Thyroid gland (tissue), 4 donors: ENCODE results near the gene ADAD2. TPM values are rescaled to one million over a fixed set of nuclear protein-coding genes. Genes with fewer than 3 reads are reported as not detected.

Source experiments
- DNase-seq, 2 donors: peaks; one replicate each; pipeline ENCODE4 v3.0.0-alpha.2; 2019
- H3K27ac ChIP-seq, 3 donors: fragments of 200-600 bp; sonication (generic); 1 replicate in 2 of 3; 2 replicates in 1 of 3; pipeline ENCODE4 v1.5.1; 2016 to 2019; ENCODE audit warnings: mild to moderate bottlenecking in 1 of 3, moderate library complexity in 1 of 3
- H3K27me3 ChIP-seq: fragments of 200-600 bp; sonication (generic); one replicate; pipeline ENCODE4 v1.5.1; 2019
- H3K36me3 ChIP-seq, 2 donors: fragments of 200-600 bp; sonication (generic); one replicate each; pipeline ENCODE4 v1.5.1; 2016 to 2019
- H3K4me1 ChIP-seq, 2 donors: fragments of 200-600 bp; sonication (generic); one replicate each; pipeline ENCODE4 v1.5.1; 2017 to 2019
- H3K4me3 ChIP-seq, 3 donors: fragments of 200-600 bp; sonication (generic); replicated peaks in 1 of 3; 1 replicate in 2 of 3; 2 replicates in 1 of 3; pipeline ENCODE4 v1.5.1; 2016; ENCODE audit warnings: mild to moderate bottlenecking in 1 of 3
- H3K9me3 ChIP-seq: fragments of 200-600 bp; sonication (generic); one replicate; pipeline ENCODE4 v1.5.1; 2017
- POLR2A ChIP-seq, 2 donors: fragments of 450-650 bp; IDR thresholded peaks; one replicate each; pipeline ENCODE4 v1.6.1; 2017; ENCODE audit warnings: antibody characterized with exemption in 2 of 2, mild to moderate bottlenecking in 2 of 2, moderate library complexity in 1 of 2
- WGBS, 2 donors: methylation state at CpG; one replicate each; pipeline ENCODE4 v1.1.5; 2017; 5-methylcytosine and 5-hydroxymethylcytosine counted together
- intact Hi-C: fragments of 100-400 bp; cut with DNase I; formaldehyde crosslinking; loops from one replicate; pipeline ENCODE4 v1.15.1; 2023
- total RNA-seq, 4 donors: library from RNA; depleted of rRNA; stranded (reverse); fragments of >200 nt; gene quantifications; one replicate each; pipeline ENCODE4 v1.2.3, GENCODE V29; 2016
- TF ChIP-seq, protein P1 (sequence below), 6 experiments: fragments of 200-600 bp in 3 of 6; fragments of 450-650 bp in 3 of 6; sonication (generic) in 3 of 6; IDR thresholded peaks; one replicate each; pipeline ENCODE4 v1.5.1; 2016 to 2019; ENCODE audit warnings: antibody characterized with exemption in 6 of 6, mild to moderate bottlenecking in 2 of 6, inconsistent platforms in 1 of 6, moderate library complexity in 1 of 6

Gene ADAD2
- total RNA-seq, 4 donors from 2014 or later, result 0.24 to 0.78 (median 0.54) TPM

DNA sequence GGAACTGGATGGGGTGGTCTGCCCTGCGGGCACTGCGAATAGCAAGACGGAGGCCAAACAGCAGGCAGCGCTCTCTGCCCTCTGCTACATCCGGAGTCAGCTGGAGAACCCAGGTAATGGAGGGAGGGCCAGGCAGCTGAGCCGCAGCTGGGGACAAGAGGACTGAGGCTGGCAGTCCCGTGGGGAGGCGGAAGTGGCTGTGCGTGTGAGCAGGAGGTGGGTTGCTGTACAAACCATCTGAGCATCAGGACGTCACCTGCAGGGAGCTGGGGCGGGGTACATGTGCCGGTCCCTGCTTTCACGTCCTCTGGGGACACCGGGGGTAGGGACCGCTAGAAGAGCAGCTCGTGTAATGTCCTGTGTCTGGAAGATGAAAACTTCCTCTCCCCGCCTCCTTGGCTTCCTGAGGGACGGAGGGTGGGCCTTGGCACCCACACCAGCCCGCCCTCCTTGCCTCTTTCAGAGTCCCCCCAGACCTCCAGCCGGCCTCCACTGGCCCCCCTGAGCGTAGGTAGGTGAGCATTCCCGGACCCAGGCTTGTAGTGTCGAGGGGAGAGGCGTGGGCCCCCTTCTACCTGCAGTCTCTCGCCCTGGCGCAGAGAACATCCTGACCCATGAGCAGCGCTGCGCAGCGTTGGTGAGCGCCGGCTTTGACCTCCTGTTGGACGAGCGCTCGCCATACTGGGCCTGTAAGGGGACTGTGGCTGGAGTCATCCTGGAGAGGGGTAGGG, 3.7 kb downstream of the ADAD2 start:
- no peaks in the 10 kb centered on the region for H3K27me3 ChIP-seq
- 71 to 77% methylated on average over 27 to 30 of the region's 34 CpGs for WGBS, 2 donors

DNA sequence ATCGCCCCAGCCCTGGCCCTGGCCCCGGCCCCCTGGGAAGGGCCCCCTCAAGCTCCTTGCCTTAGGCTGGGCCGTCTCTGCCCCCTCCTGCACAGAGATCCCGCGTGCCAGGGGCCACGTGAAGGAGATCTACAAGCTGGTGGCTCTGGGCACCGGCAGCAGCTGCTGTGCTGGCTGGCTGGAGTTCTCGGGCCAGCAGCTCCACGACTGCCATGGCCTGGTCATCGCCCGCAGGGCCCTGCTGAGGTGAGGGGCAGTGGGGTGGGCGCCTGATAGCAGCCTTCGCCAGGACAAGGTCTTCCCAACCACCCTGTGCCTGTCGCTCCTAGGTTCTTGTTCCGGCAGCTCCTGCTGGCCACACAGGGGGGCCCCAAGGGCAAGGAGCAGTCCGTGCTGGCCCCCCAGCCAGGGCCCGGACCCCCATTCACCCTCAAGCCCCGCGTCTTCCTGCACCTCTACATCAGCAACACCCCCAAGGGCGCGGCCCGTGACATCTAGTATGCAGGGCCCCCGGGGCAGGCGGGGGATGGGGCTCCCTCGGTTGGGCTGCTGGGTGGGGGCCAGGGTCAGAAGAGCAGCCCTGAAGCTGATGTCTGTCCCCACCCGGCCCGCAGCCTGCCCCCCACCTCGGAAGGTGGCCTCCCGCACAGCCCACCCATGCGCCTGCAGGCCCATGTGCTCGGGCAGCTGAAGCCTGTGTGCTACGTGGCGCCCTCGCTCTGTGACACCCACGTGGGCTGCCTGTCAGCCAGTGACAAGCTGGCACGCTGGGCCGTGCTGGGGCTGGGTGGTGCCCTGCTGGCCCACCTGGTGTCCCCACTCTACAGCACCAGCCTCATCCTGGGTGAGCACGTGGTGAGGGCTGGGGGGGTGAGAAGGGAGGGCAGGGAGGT, 4.5 kb downstream of the ADAD2 start:
- H3K27ac ChIP-seq, result no peak overlapping the region
- TF ChIP-seq, protein P1, sequence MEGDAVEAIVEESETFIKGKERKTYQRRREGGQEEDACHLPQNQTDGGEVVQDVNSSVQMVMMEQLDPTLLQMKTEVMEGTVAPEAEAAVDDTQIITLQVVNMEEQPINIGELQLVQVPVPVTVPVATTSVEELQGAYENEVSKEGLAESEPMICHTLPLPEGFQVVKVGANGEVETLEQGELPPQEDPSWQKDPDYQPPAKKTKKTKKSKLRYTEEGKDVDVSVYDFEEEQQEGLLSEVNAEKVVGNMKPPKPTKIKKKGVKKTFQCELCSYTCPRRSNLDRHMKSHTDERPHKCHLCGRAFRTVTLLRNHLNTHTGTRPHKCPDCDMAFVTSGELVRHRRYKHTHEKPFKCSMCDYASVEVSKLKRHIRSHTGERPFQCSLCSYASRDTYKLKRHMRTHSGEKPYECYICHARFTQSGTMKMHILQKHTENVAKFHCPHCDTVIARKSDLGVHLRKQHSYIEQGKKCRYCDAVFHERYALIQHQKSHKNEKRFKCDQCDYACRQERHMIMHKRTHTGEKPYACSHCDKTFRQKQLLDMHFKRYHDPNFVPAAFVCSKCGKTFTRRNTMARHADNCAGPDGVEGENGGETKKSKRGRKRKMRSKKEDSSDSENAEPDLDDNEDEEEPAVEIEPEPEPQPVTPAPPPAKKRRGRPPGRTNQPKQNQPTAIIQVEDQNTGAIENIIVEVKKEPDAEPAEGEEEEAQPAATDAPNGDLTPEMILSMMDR (IDR thresholded peaks at IDR 0.05), result no peak
- TF ChIP-seq POLR2A (IDR thresholded peaks at IDR 0.05), result no peak
- H3K4me1 ChIP-seq, result no peaks in the 10 kb centered on the region
- H3K36me3 ChIP-seq, result no peaks in the 10 kb centered on the region
- intact Hi-C loops, result loop anchor here (10.0 kb wide), 1 partner anchor 289 kb away; no protein-coding TSS in a partner anchor
- no peak for DNase-seq
- no peaks in the 10 kb centered on the region for H3K27me3 ChIP-seq
- H3K4me3 ChIP-seq, result no peak overlapping the region
- H3K9me3 ChIP-seq, result no peaks in the 10 kb centered on the region
- WGBS, 2 donors, result 85 to 92% methylated on average over 20 to 25 of the region's 38 CpGs

More for the DNA sequence above, 3.7 kb downstream of the ADAD2 start:
- Histone ChIP-seq H3K9me3 (no peaks in the 10 kb centered on the region), H3K4me1 (no peaks in the 10 kb centered on the region), H3K27ac (no peak overlapping the region), H3K36me3 (no peaks in the 10 kb centered on the region), H3K4me3 (no peak overlapping the region)
- TF ChIP-seq POLR2A (IDR thresholded peaks at IDR 0.05), result no peak
- TF ChIP-seq, protein P1 (IDR thresholded peaks at IDR 0.05), result no peak
- intact Hi-C loops, result loop anchor here (10.0 kb wide), 1 partner anchor 290 kb away; no protein-coding TSS in a partner anchor
- no peak for DNase-seq

DNA sequence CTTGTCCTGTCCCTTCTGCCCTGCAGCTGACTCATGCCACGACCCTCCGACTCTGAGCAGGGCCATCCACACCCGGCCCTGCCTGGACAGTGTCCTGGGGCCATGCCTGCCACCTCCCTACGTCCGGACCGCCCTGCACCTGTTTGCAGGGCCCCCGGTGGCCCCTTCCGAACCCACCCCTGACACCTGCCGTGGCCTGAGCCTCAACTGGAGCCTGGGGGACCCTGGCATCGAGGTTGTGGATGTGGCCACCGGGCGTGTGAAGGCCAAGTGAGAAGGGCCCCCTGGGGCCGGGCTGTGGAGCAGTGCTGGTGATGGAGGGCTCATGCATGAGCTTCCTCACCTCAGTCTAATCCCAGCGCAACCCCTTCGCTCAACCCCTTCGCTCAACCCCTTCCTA, 5.1 kb downstream of the ADAD2 start:
- DNase-seq, result no peak
- 91 to 95% methylated on average over 13 to 14 of the region's 16 CpGs for WGBS, 2 donors
- Histone ChIP-seq H3K4me1 (no peaks in the 10 kb centered on the region), H3K27me3 (no peaks in the 10 kb centered on the region), H3K36me3 (no peaks in the 10 kb centered on the region), H3K9me3 (no peaks in the 10 kb centered on the region), H3K27ac (no peak overlapping the region), H3K4me3 (no peak overlapping the region)
- no peak for TF ChIP-seq POLR2A (IDR thresholded peaks at IDR 0.05)
- TF ChIP-seq, protein P1 (IDR thresholded peaks at IDR 0.05), result no peak
- intact Hi-C loops, result loop anchor here (10.0 kb wide), 1 partner anchor 289 kb away; no protein-coding TSS in a partner anchor

DNA sequence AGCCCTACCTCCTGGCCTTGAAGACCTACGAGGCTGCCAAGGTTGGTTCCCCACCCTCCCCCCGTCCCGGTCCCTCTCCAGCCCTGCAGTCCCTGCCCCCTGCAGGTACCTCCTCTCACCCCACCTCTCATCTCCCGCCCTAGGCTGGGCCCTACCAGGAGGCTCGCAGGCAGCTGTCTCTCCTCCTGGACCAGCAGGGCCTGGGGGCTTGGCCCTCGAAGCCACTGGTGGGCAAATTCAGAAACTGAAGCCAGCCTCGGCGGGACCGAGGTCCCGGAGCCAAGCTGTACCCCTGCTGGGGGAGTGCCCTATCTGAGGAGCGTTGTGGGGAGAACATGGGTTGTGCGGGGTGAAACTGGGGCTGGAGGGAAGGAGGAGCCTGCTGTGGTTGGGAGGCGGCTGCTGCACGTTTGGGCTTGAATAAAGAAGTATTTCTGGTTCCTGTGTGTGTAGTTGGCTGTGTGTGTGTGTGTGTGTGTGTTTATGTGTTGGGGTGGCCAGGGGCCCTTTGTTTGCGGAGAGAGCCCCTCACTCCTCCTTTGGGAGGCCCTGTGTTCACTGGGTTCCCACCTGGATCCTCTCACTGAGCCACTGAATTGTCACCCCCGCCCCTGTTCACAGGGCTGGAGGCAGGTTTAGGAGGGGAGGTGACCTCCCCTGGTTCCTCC, 5.9 kb downstream of the ADAD2 start:
- no peaks in the 10 kb centered on the region for H3K4me1 ChIP-seq
- no peaks in the 10 kb centered on the region for H3K9me3 ChIP-seq
- no peak overlapping the region for H3K27ac ChIP-seq
- 48 to 63% methylated on average over 13 to 16 of the region's 16 CpGs for WGBS, 2 donors
- intact Hi-C loops, result loop anchor here (10.0 kb wide), 1 partner anchor 288 kb away; no protein-coding TSS in a partner anchor
- TF ChIP-seq POLR2A (IDR thresholded peaks at IDR 0.05), result no peak
- TF ChIP-seq, protein P1 (IDR thresholded peaks at IDR 0.05), result no peak
- no peaks in the 10 kb centered on the region for H3K27me3 ChIP-seq
- H3K36me3 ChIP-seq, result no peaks in the 10 kb centered on the region
- DNase-seq, result no peak
- no peak overlapping the region for H3K4me3 ChIP-seq
